ENCODE measurements around the gene ZSCAN2. TPM values are rescaled to one million over a fixed set of nuclear protein-coding genes. Genes with fewer than 3 reads are reported as not detected.
A peak's percentile ranks its signal among the peaks of the same experiment; 100 is the strongest.
"Not testable (repeated sequence)": the region's sequence is repeated elsewhere in the genome, so short reads cannot be mapped to it uniquely, and the experiment has no call there.

The ZSCAN2 gene
- total and polyA plus RNA-seq, 10 of the 15 experiments (the other 5 are each of a cell fraction or from before 2014, with no cell fraction given) = 2.7 to 13.2 (median 8.6) TPM

DNA sequence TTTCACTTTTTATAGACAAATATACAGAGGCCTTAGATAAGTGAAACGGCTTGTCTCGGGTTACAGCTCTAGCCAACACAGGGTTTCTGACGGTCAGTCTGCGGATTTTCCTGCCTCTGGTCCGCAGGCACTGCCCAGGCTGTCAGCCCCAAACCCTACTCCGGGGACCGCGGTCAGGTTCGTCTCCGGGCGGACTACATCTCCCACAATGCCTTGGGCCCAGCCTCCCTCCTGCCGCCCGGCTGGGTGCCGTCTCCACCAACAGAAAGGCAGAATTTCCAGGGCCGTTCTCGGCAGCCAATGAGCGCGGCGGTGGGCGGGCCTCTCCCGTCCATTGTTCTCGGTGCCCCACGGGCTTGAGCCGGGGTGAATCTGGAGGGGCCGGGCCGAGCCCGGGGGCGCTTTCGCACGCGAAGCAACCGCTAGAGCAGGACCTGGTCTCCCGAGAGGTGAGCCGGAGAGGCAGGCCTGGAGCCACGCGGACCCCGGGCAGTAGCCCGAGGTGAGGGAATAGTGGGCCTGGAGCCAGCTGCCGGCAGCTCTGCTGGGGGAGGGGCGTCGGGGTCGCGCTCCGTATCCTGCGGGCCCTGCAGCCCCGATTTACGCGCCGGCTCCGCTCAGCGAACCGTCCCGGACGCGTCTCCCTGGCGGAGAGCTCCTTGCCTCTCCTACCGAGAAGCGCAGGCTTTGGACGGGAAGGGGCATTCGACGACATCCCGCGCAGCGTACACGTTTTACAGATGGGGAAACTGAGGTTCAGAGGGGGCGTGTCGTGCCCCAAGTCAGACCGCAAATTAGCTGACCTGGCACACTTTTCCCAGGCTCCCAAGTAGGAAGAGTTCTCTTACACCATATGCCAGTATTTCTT lies at the start of gene ZSCAN2 (continued):
- TF ChIP-seq, protein P1, sequence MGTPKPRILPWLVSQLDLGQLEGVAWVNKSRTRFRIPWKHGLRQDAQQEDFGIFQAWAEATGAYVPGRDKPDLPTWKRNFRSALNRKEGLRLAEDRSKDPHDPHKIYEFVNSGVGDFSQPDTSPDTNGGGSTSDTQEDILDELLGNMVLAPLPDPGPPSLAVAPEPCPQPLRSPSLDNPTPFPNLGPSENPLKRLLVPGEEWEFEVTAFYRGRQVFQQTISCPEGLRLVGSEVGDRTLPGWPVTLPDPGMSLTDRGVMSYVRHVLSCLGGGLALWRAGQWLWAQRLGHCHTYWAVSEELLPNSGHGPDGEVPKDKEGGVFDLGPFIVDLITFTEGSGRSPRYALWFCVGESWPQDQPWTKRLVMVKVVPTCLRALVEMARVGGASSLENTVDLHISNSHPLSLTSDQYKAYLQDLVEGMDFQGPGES (IDR thresholded peaks at IDR 0.05) = peak; percentile 61; the same call in 1 of the 2 replicates
- no peak for TF ChIP-seq CBX5 (IDR thresholded peaks at IDR 0.05; ENCODE audit: low read depth)
- TF ChIP-seq FOXK2 (IDR thresholded peaks at IDR 0.05) = no peak
- TF ChIP-seq HDAC2 (IDR thresholded peaks at IDR 0.05) = no peak
- TF ChIP-seq RAD21 (IDR thresholded peaks at IDR 0.05; ENCODE audit: insufficient read depth, low read depth, low read length) = no peak
- peak; percentile 85 for TF ChIP-seq SP1 (IDR thresholded peaks at IDR 0.05; ENCODE audit: low read depth, low read length)
- TF ChIP-seq, protein P2, sequence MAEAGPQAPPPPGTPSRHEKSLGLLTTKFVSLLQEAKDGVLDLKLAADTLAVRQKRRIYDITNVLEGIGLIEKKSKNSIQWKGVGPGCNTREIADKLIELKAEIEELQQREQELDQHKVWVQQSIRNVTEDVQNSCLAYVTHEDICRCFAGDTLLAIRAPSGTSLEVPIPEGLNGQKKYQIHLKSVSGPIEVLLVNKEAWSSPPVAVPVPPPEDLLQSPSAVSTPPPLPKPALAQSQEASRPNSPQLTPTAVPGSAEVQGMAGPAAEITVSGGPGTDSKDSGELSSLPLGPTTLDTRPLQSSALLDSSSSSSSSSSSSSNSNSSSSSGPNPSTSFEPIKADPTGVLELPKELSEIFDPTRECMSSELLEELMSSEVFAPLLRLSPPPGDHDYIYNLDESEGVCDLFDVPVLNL (IDR thresholded peaks at IDR 0.05; ENCODE audit: low read depth, low read length) = no peak
- no peak for TF ChIP-seq ZBED1 (IDR thresholded peaks at IDR 0.05; ENCODE audit: borderline replicate concordance)
- no peak for TF ChIP-seq NFYA (IDR thresholded peaks at IDR 0.05; ENCODE audit: borderline replicate concordance, low read depth, low read length)
- TF ChIP-seq, protein P3, sequence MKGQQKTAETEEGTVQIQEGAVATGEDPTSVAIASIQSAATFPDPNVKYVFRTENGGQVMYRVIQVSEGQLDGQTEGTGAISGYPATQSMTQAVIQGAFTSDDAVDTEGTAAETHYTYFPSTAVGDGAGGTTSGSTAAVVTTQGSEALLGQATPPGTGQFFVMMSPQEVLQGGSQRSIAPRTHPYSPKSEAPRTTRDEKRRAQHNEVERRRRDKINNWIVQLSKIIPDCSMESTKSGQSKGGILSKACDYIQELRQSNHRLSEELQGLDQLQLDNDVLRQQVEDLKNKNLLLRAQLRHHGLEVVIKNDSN (IDR thresholded peaks at IDR 0.05; ENCODE audit: borderline replicate concordance, extremely low read length, insufficient read depth, low read depth, low read length) = no peak
- no peak for TF ChIP-seq SUPT20H (IDR thresholded peaks at IDR 0.05; ENCODE audit: borderline replicate concordance, control insufficient read depth, low read depth, low read length)
- no peak for TF ChIP-seq BCL11A (IDR thresholded peaks at IDR 0.05; ENCODE audit: low read depth, low read length)
- no peak for TF ChIP-seq TAF1 (IDR thresholded peaks at IDR 0.05; ENCODE audit: borderline replicate concordance, low read depth, low read length)
- no peak for TF ChIP-seq CBFB (IDR thresholded peaks at IDR 0.05; ENCODE audit: low read depth)
- TF ChIP-seq NBN (IDR thresholded peaks at IDR 0.05) = 0 out of 2 replicates have a peak, but pooled peaks have one; percentile 29
- TF ChIP-seq ZNF207 (IDR thresholded peaks at IDR 0.05; ENCODE audit: borderline replicate concordance) = 0 out of 2 replicates have a peak, but pooled peaks have one; percentile 34
- TF ChIP-seq CEBPB (IDR thresholded peaks at IDR 0.05; ENCODE audit: borderline replicate concordance in 1 of 2, low read depth in 2 of 2, low read length in 2 of 2) = no peak

DNA sequence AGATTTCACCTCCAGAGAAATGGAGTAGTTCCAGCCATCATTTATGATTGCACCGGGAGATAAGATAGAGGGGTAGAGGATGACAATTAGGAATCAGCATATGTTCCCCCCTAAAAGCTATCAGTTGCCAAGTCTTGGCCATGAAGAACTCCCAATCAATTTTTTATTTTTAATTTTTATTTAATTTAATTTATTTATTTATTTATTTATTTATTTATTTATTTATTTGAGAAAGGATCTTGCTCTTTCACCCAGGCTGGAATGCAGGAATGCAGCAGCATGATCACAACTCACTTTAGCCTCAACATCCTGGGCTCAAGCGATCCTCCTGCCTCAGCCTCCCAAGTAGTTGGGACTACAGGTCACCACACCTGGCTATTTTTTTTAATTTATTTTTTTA lies 49.2 kb upstream of the ZSCAN2 start:
- H4K20me1 ChIP-seq (ENCODE audit: control insufficient read depth, insufficient read depth); H3K4me3 ChIP-seq; RAD21 ChIA-PET (ENCODE audit: unreplicated experiment); H2AFZ ChIP-seq (ENCODE audit: control insufficient read depth, low read depth, low read length); H3K36me3 ChIP-seq (ENCODE audit: control insufficient read depth in 2 of 2, insufficient read depth in 2 of 2, low read length in 1 of 2); ATAC-seq; SMC1A ChIA-PET (ENCODE audit: uncharacterized antibody, unreplicated experiment); H3K4me2 ChIP-seq (ENCODE audit: control insufficient read depth, insufficient read depth); H3K27ac ChIP-seq (ENCODE audit: control insufficient read depth, insufficient read depth); H3K9ac ChIP-seq (ENCODE audit: control insufficient read depth, insufficient read depth, low read length); H3K4me1 ChIP-seq (ENCODE audit: control insufficient read depth, insufficient read depth, low read length); H3K9me3 ChIP-seq (replicated peaks; ENCODE audit: control insufficient read depth, insufficient read depth, low read length); DNase-seq (ENCODE audit: low read depth, low spot score); H3K27me3 ChIP-seq (replicated peaks in 1 of 2; ENCODE audit: control insufficient read depth in 2 of 2, insufficient read depth in 2 of 2, low read length in 1 of 2); intact Hi-C loops (cut with micrococcal nuclease; ENCODE audit: unreplicated experiment); BruUV-seq (replicated peaks); CTCF ChIA-PET; FAIRE-seq; in situ Hi-C loops (cut with MboI); H3K79me2 ChIP-seq (ENCODE audit: control insufficient read depth, insufficient read depth, low read length); POLR2A ChIA-PET: not testable (repeated sequence)
- 94% methylated on average over 2 of the region's 2 CpGs for WGBS (ENCODE audit: insufficient coverage, insufficient replicate concordance, low lambda C conversion rate, missing lambda C conversion rate)

Data from GM12878 (cell line).